AG04449 (cell line): ENCODE measurements around the gene DNAAF8.

ENCODE experiments used
- CTCF ChIA-PET: fragments of 350-600 bp; formaldehyde crosslinking; extraction: SDS; loops from one replicate; lab custom pipeline; 2021; ENCODE audit warnings: antibody characterized with exemption; lab: Yijun Ruan, JAX
- POLR2A ChIA-PET: fragments of 400-600, 350-600 bp; formaldehyde crosslinking; extraction: SDS; loops from one replicate; lab custom pipeline; 2020; ENCODE audit warnings: antibody characterized with exemption, inconsistent platforms; lab: Yijun Ruan, JAX
- DNase-seq: peaks from one replicate; pipeline ENCODE4 v3.0.0-alpha.2; 2010; ENCODE audit warnings: low read depth, low spot score
- H3K4me3 ChIP-seq: 2 replicates; pipeline ENCODE4 v1.5.1; 2011; ENCODE audit warnings: low read depth, mild to moderate bottlenecking, control low read depth, low read length
- CTCF ChIP-seq: IDR thresholded peaks from one replicate; pipeline ENCODE4 v1.5.1; 2011; ENCODE audit warnings: mild to moderate bottlenecking, moderate library complexity, low read length, control low read depth, inconsistent platforms; ENCODE audit not compliant: insufficient read depth; ENCODE audit errors: missing control alignments

Gene DNAAF8

GRCh38 chr16:4743226-4743878, 9.0 kb downstream of the DNAAF8 start:
- CTCF ChIA-PET: no interaction called here
- DNase-seq: no peak

GRCh38 chr16:4744555-4745273, 10.4 kb downstream of the DNAAF8 start:
- no peak for DNase-seq
- CTCF ChIA-PET: interaction anchor here (0.5 to 0.9 kb wide), 2 partner anchors 10 to 209 kb away, joined by 3 read pairs; partner anchors contain the start of gene DNAAF8
- POLR2A ChIA-PET: interaction anchor here (4.1 kb wide), 1 partner anchor 10 kb away, joined by 15 read pairs; the partner anchor contains the start of genes ANKS3 and DNAAF8
- no peak overlapping the region for H3K4me3 ChIP-seq
- no peak for TF ChIP-seq CTCF

More at GRCh38 chr16:4743226-4743878, 9.0 kb downstream of the DNAAF8 start:
- no peak overlapping the region for H3K4me3 ChIP-seq
- no peak for TF ChIP-seq CTCF
- POLR2A ChIA-PET: interaction anchor here (1.3 kb wide), 1 partner anchor 9 kb away, joined by 3 read pairs; the partner anchor contains the start of genes ANKS3 and DNAAF8

GRCh38 chr16:4745274-4745569, 10.9 kb downstream of the DNAAF8 start:
- no peak overlapping the region for H3K4me3 ChIP-seq
- no peak for DNase-seq
- TF ChIP-seq CTCF: no peak
- CTCF ChIA-PET: no interaction called here
- POLR2A ChIA-PET: interaction anchor here (4.1 kb wide), 1 partner anchor 11 kb away, joined by 15 read pairs; the partner anchor contains the start of genes ANKS3 and DNAAF8

- CTCF ChIA-PET: no interaction called here
- POLR2A ChIA-PET: interaction anchor here (1.0 to 4.1 kb wide), 2 partner anchors 10 to 12 kb away, joined by 3 to 15 read pairs; partner anchors contain the start of genes ANKS3 and DNAAF8
- DNase-seq: no peak
- no peak overlapping the region for H3K4me3 ChIP-seq
- TF ChIP-seq CTCF: no peak
Observed at GRCh38 chr16:4746215-4746614, 11.9 kb downstream of the DNAAF8 start.

GRCh38 chr16:4746991-4747574, 12.7 kb downstream of the DNAAF8 start:
- no peak overlapping the region for H3K4me3 ChIP-seq
- ChIA-PET POLR2A (interaction anchor here (0.6 to 4.1 kb wide), 4 partner anchors 8 to 56 kb away, joined by 3 to 15 read pairs (median 3); partner anchors contain the start of genes ANKS3, DNAAF8 and ROGDI), CTCF (no interaction called here)
- no peak for DNase-seq
- TF ChIP-seq CTCF: no peak
